Esophagus muscularis mucosa (tissue), 3 donors: ENCODE results near the gene TRAP1.

ENCODE experiments used
- CTCF ChIP-seq, 3 experiments: fragments of 200-600 bp in 2 of 3; fragments of 450-650 bp in 1 of 3; sonication (generic) in 2 of 3; IDR thresholded peaks; one replicate each; pipeline ENCODE4 v1.5.1; 2017 to 2019; ENCODE audit warnings: antibody characterized with exemption in 3 of 3, mild to moderate bottlenecking in 2 of 3, moderate library complexity in 1 of 3
- POLR2AphosphoS5 ChIP-seq, 2 donors: sonication (generic); formaldehyde crosslinking; IDR thresholded peaks; one replicate each; pipeline ENCODE4 v1.6.1; 2017; ENCODE audit warnings: antibody characterized with exemption in 2 of 2

DNA sequence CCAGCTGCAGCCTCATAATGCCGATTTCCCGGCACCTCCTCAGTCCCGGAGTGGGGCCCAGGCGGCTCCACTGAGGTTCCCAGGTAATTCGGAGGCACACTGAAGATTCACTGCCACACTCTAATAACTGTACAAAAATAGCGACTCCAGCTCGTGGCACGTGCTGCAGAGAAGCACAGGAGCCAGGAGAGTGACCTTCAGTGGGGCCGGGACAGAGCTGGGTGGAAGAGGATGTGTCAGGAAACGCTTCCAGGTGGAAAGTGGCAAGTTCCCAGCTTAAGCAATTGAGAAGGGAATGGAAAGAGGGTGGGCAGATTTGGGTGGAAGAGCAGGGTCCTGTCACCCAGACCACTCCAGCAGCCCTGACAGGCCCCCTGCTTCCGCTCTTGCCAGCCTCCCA lies 3.1 kb upstream of the TRAP1 start:
- TF ChIP-seq CTCF (IDR thresholded peaks at IDR 0.05) (no peak), POLR2AphosphoS5 (IDR thresholded peaks at IDR 0.05) (no peak)
